ENCODE data around the gene SYT8. TPM values are rescaled to one million over a fixed set of nuclear protein-coding genes. Genes with fewer than 3 reads are reported as not detected.

Gene SYT8
- total RNA-seq, 1 experiment from 2014 or later, result not detected

GRCh38 chr11:1792461-1792860 lies 42.3 kb upstream of the SYT8 start:
- peaks cover 70% of the 10 kb centered on the region for H3K27me3 Mint-ChIP-seq (ENCODE audit: low read depth)
- DNase-seq, result no peak
- Histone ChIP-seq H3K18ac (ENCODE audit: insufficient read length, low read depth, low read length) (no peak overlapping the region), H2BK120ac (ENCODE audit: low read depth, low read length, poor library complexity, severe bottlenecking) (no peak overlapping the region), H3K14ac (ENCODE audit: insufficient read depth, low read length) (no peak overlapping the region), H3K56ac (ENCODE audit: insufficient read length, low read depth, low read length) (no peak overlapping the region), H3K4ac (ENCODE audit: low read depth, low read length) (no peak overlapping the region), H3K23me2 (ENCODE audit: insufficient read length, low read depth, low read length, poor library complexity, severe bottlenecking) (no peaks in the 10 kb centered on the region), H4K5ac (ENCODE audit: insufficient read length, low read depth, low read length) (no peak overlapping the region), H2BK5ac (ENCODE audit: insufficient read length, low read length) (no peak overlapping the region), H3K9me3 (ENCODE audit: control insufficient read depth, low read depth, low read length) (no peaks in the 10 kb centered on the region), H3K79me1 (ENCODE audit: insufficient read depth, low read depth, low read length, poor library complexity, severe bottlenecking) (no peaks in the 10 kb centered on the region), H3K9ac (ENCODE audit: extremely low read depth, insufficient read length, low read length) (no peak overlapping the region), H3K27ac (ENCODE audit: insufficient read length, low read depth, low read length) (no peak overlapping the region), H3K79me2 (ENCODE audit: insufficient read depth, low read length) (no peaks in the 10 kb centered on the region), H3T11ph (ENCODE audit: low read length) (no peak overlapping the region), H2AK5ac (ENCODE audit: insufficient read length, low read length) (no peak overlapping the region), H3K4me2 (ENCODE audit: insufficient read depth, insufficient read length, low read length) (no peak overlapping the region), H2BK12ac (ENCODE audit: insufficient read length, low read depth, low read length) (no peak overlapping the region), H3K23ac (ENCODE audit: insufficient read length, low read depth, low read length) (no peak overlapping the region), H2BK20ac (ENCODE audit: low read depth, low read length, poor library complexity, severe bottlenecking) (no peak overlapping the region), H4K8ac (replicated peaks; ENCODE audit: insufficient read length, low read depth, low read length) (no peak overlapping the region), H2AFZ (ENCODE audit: low read length) (no peak overlapping the region), H2BK15ac (ENCODE audit: low read depth, low read length) (no peak overlapping the region), H3K27me3 (ENCODE audit: insufficient read depth, low read length) (no peaks in the 10 kb centered on the region), H4K91ac (ENCODE audit: insufficient read length, low read depth, low read length) (no peak overlapping the region), H4K20me1 (ENCODE audit: control insufficient read depth, insufficient read depth, insufficient read length) (no peaks in the 10 kb centered on the region), H3K4me1 (ENCODE audit: insufficient read depth, low read length) (no peaks in the 10 kb centered on the region)
- H3K36me3 Mint-ChIP-seq (ENCODE audit: insufficient read depth in 1 of 3, low read depth in 3 of 3), result no peaks in the 10 kb centered on the region
- no peak overlapping the region for H3K27ac Mint-ChIP-seq
- no peaks in the 10 kb centered on the region for H3K9me3 Mint-ChIP-seq
- H3K4me1 Mint-ChIP-seq, result peaks cover 0 to 2% of the 10 kb centered on the region in 2 experiments; a peak in 1 of 4 replicates
- no CpG with 5 or more reads among the region's 12 CpGs for WGBS (ENCODE audit: extremely low coverage, insufficient read length, low lambda C conversion rate)
- no peak for TF ChIP-seq CTCF (conservative IDR thresholded peaks at IDR 0.05)
- no peak overlapping the region for H3K4me3 Mint-ChIP-seq

Data from H9 (cell line).